ENCODE measurements around the gene FRMPD1.

DNA sequence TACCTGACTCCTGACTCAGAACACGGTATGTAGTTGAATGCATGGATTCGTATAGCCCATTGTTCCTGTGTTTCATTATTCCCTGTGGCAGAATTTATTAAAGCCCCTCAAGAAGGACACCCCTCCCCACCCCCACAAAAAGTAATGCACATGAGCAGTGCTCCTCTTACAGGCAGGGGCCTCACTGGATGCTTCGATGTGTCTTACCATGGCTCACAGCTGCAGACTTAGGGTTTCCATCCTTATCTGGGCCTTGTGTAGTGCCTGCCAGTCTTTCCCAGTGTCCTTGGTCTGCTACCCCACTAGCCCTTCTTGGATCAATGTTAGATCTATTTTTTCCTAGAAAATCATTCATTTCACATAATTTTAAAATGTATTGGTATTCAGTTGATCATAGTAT lies 119.2 kb downstream of the FRMPD1 start:
- no peak for TF ChIP-seq GATA2 (IDR thresholded peaks at IDR 0.05; ENCODE audit: low read depth, low read length)
- TF ChIP-seq GATA3 (IDR thresholded peaks at IDR 0.05; ENCODE audit: low read depth, low read length), result no peak

All from SH-SY5Y (cell line).